ENCODE data around the gene VTN. TPM values are rescaled to one million over a fixed set of nuclear protein-coding genes. Genes with fewer than 3 reads are reported as not detected.

Gene VTN
- total RNA-seq, 1 donor from 2014 or later: 0.18 TPM

DNA sequence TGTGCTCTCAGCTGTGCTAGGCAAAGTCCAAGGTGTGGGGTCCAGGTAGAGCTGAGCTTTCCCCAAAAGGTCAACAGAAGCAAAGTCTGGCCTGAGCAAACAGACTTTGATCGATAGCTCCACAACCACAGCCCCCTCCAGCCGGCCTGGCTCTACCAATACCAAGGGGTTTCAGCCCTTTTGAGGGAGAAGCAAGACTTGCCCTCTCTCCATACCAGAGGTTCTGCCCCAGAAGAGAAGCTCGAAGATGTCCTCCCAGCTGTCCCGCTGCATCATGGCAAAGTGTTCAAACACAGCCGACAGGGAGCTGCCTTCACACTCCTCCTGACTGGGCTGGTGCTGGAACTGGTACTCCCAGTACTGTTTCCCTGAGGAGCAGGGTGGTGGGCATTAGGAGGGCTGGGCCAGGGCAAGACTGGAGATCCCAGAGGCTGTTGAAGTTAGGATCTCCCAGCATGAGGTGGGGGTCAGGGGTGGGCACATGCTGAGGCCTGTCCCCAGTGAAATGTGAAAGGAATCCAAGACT, 1.7 kb downstream of the VTN start:
- H3K36me3 Mint-ChIP-seq (ENCODE audit: low read depth): peaks cover 14% of the 10 kb centered on the region
- POLR2A ChIA-PET: interaction anchor here (1.6 kb wide), 1 partner anchor 11 kb away, joined by 4 read pairs; the partner anchor contains the start of gene POLDIP2
- no peak overlapping the region for H3K4me3 Mint-ChIP-seq
- H3K27me3 Mint-ChIP-seq: no peaks in the 10 kb centered on the region
- peaks cover 20% of the 10 kb centered on the region for H3K4me1 Mint-ChIP-seq
- no peaks in the 10 kb centered on the region for H3K9me3 Mint-ChIP-seq
- H3K27ac Mint-ChIP-seq: no peak overlapping the region
- DNase-seq (no peak), ATAC-seq (ENCODE audit: low read depth) (no peak)
- intact Hi-C loops (cut with micrococcal nuclease): no loop called here
- CTCF ChIA-PET: interaction anchor here (0.8 kb wide), 1 partner anchor 10 kb away, joined by 3 read pairs; the partner anchor contains the start of gene POLDIP2
- TF ChIP-seq, protein P1, sequence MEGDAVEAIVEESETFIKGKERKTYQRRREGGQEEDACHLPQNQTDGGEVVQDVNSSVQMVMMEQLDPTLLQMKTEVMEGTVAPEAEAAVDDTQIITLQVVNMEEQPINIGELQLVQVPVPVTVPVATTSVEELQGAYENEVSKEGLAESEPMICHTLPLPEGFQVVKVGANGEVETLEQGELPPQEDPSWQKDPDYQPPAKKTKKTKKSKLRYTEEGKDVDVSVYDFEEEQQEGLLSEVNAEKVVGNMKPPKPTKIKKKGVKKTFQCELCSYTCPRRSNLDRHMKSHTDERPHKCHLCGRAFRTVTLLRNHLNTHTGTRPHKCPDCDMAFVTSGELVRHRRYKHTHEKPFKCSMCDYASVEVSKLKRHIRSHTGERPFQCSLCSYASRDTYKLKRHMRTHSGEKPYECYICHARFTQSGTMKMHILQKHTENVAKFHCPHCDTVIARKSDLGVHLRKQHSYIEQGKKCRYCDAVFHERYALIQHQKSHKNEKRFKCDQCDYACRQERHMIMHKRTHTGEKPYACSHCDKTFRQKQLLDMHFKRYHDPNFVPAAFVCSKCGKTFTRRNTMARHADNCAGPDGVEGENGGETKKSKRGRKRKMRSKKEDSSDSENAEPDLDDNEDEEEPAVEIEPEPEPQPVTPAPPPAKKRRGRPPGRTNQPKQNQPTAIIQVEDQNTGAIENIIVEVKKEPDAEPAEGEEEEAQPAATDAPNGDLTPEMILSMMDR (IDR thresholded peaks at IDR 0.05): no peak

DNA sequence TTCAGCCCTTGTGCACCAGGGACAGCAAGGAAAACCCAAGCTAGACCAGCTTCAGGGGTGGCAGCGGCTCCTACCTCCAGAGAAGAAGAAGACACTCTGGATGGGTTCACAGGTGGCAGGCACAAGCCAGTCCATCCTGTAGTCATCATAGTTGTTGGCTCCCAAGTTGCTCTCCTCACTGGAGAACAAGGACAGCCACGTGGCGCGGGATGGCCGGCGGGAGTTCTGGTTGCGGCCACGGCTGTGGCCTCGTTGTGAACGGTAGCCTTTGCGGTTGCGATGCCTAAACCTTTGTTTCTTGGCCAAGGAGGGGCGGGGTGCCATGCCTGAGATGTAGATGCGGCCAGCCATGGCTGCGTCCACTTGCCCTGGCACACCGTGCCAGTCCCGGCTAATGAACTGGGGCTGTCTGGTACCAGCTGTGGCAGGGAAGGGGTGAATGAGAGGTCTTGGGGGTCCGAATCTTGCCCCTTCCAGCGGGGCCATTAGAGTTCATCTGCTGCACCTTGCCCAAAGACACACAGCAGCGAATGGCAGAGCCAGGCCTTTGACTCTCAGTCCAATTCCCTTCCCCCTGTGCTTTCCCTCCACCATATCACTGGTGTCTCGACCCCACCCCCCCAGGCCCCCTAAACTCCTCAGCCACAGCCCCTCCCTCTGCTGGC, 2.3 kb downstream of the VTN start:
- H3K4me3 Mint-ChIP-seq: no peak overlapping the region
- CTCF ChIA-PET: interaction anchor here (0.8 kb wide), 1 partner anchor 10 kb away, joined by 3 read pairs; the partner anchor contains the start of gene POLDIP2
- H3K4me1 Mint-ChIP-seq: peaks cover 14% of the 10 kb centered on the region
- DNase-seq: no peak
- no peak overlapping the region for H3K27ac Mint-ChIP-seq
- no peaks in the 10 kb centered on the region for H3K9me3 Mint-ChIP-seq
- H3K36me3 Mint-ChIP-seq (ENCODE audit: low read depth): peaks cover 19% of the 10 kb centered on the region
- POLR2A ChIA-PET: interaction anchor here (1.6 kb wide), 1 partner anchor 11 kb away, joined by 4 read pairs; the partner anchor contains the start of gene POLDIP2
- intact Hi-C loops (cut with micrococcal nuclease): no loop called here
- no peaks in the 10 kb centered on the region for H3K27me3 Mint-ChIP-seq
- TF ChIP-seq, protein P1 (IDR thresholded peaks at IDR 0.05): no peak
- ATAC-seq (ENCODE audit: low read depth): no peak

DNA sequence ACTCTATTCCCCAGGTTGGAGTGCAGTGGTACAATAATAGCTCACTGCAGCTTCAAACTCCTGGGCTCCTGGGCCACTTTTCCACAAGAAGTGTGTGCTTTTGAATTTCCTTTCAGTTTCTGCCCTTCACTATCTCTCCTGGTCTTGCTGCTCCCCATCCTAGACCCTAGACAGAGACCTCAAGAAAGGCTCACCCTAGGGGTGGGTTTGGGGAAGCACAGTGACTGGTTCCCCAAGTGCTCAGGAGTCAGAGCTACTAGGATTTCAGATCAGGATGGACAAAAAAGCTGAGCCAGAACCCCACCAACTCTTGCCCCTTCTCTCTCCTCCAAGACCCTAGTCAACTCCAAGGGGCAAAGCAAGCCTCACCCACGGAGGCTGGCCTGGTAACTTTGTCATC, 3.5 kb downstream of the VTN start:
- no peak overlapping the region for H3K4me3 Mint-ChIP-seq
- H3K36me3 Mint-ChIP-seq (ENCODE audit: low read depth): peaks cover 26% of the 10 kb centered on the region
- H3K9me3 Mint-ChIP-seq: no peaks in the 10 kb centered on the region
- no peak overlapping the region for H3K27ac Mint-ChIP-seq
- H3K27me3 Mint-ChIP-seq: no peaks in the 10 kb centered on the region
- ATAC-seq (ENCODE audit: low read depth) (no peak), DNase-seq (no peak)
- ChIA-PET POLR2A (interaction anchor here (1.4 to 1.6 kb wide), 2 partner anchors 9 to 31 kb away, joined by 7 to 10 read pairs; partner anchors contain the start of genes IFT20, POLDIP2 and TNFAIP1), CTCF (interaction anchor here (0.6 to 0.9 kb wide), 2 partner anchors 49 to 283 kb away, joined by 3 read pairs; no protein-coding TSS in a partner anchor)
- TF ChIP-seq, protein P1 (IDR thresholded peaks at IDR 0.05): no peak
- H3K4me1 Mint-ChIP-seq: peaks cover 8% of the 10 kb centered on the region
- intact Hi-C loops (cut with micrococcal nuclease): no loop called here

DNA sequence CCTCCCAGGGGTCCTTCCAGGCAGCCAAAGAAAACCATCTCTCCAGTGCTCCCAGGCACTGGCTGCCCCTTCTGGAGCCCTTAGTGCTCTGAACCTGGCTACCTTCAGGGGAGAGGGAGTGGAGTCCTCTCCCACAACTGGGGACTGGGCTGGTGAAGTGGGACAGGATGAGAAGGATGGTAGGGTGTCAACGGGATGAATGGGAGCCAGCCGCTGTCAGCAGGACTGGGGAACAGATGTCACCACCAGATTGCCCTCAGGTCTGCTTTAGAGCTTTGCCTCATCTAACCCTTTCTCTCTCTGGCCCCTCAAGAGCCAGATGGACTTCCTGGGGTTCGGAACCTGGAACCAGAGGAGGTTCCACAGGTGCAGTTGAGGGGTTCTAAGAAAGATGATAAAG, 4.6 kb downstream of the VTN start:
- ChIA-PET CTCF (no interaction called here), POLR2A (interaction anchor here (1.6 kb wide), 1 partner anchor 8 kb away, joined by 10 read pairs; the partner anchor contains the start of gene POLDIP2)
- H3K4me3 Mint-ChIP-seq: no peak overlapping the region
- ATAC-seq (ENCODE audit: low read depth) (no peak), DNase-seq (no peak)
- H3K4me1 Mint-ChIP-seq: peaks cover 2% of the 10 kb centered on the region
- H3K27ac Mint-ChIP-seq: no peak overlapping the region
- intact Hi-C loops (cut with micrococcal nuclease): no loop called here
- H3K27me3 Mint-ChIP-seq: no peaks in the 10 kb centered on the region
- TF ChIP-seq, protein P1 (IDR thresholded peaks at IDR 0.05): no peak
- peaks cover 36% of the 10 kb centered on the region for H3K36me3 Mint-ChIP-seq (ENCODE audit: low read depth)
- H3K9me3 Mint-ChIP-seq: no peaks in the 10 kb centered on the region

DNA sequence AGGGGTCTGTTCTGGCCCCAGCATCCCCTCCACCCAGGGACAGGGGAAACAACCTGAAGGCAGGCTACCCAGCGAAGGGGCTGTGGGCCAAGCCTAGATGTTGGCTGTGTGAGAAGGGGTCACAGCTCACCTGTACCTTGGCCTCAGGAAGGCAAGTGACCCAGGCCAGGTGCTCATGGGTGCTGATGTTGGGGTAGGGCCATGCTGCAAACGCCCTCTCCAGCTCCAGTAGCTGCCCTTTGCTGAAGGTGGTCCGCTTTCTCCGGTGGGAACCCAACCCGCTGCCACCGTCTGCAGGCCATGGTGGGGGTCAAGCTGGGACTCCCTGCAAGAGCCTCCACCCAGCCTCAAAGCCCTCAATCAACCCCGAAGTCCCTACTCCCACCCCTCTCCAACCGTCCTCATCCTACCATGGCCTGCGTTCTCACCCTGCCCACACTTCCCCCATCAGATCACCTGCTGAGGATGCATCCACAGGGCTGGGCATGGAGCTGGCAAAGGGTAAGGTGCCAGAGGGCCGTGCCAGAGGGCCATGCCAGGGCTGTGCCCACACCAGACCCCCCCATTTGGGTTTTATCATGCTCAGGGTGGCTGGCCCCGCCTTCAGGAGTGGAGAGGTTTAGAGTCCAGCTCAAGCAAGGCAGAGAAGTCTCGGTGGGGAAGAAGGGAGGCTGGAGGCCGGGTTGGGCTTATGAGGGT, 5.3 kb downstream of the VTN start, which contains the start of gene SEBOX:
TSS of gene SEBOX (minus strand) at position 535 of the 699 bp plus-strand sequence. CDS start at position 487, 48 bp downstream.
- intact Hi-C loops (cut with micrococcal nuclease): no loop called here
- TF ChIP-seq, protein P1 (IDR thresholded peaks at IDR 0.05): no peak
- Mint-ChIP-seq H3K36me3 (ENCODE audit: low read depth) (peaks cover 42% of the 10 kb centered on the region), H3K4me3 (no peak within 1 kb of the TSS), H3K27ac (no peak within 1 kb of the TSS), H3K4me1 (no peaks in the 10 kb centered on the region), H3K9me3 (no peaks in the 10 kb centered on the region), H3K27me3 (no peaks in the 10 kb centered on the region)
- POLR2A ChIA-PET: no interaction called here
- ATAC-seq (ENCODE audit: low read depth) (no peak), DNase-seq (no peak)
- CTCF ChIA-PET: no interaction called here

Measured in activated B cell treated with CpG ODN at 0.5 μM for 24 hours (primary cell).